NCI-H187 (cell line): ENCODE results near the gene TWIST1.

Source experiments
- DNase-seq, 2 experiments: peaks; one replicate each; lab custom pipeline; 2025; lab: John Stamatoyannopoulos, UW

Gene TWIST1

GRCh38 chr7:19095353-19095860 lies 22.0 kb downstream of the TWIST1 start:
- DNase-seq: no peak

- no peak for DNase-seq
Observed at GRCh38 chr7:19094598-19095352, 22.7 kb downstream of the TWIST1 start.

GRCh38 chr7:19094138-19094537 lies 23.3 kb downstream of the TWIST1 start:
- no peak for DNase-seq

- DNase-seq: no peak
Observed at GRCh38 chr7:19091550-19092200, 25.8 kb downstream of the TWIST1 start.

DNA sequence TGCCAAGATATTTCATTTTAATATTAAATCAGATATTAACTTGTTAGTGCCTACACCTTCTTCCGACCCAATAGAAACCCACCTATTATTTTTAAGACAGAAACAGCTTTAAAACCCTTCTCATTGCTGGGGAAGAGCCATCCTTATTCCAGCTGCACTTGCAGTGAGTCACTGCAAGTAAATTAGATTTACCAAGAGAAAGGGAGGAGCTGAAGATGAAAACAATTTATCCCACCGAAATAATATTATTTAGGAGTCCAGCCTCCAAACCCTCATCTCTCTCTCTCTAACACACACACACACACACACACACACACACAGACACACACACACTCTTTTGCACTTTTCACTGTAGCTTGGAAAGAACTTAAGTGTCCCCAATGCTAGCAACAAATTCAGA lies 26.9 kb downstream of the TWIST1 start:
- no peak for DNase-seq

DNA sequence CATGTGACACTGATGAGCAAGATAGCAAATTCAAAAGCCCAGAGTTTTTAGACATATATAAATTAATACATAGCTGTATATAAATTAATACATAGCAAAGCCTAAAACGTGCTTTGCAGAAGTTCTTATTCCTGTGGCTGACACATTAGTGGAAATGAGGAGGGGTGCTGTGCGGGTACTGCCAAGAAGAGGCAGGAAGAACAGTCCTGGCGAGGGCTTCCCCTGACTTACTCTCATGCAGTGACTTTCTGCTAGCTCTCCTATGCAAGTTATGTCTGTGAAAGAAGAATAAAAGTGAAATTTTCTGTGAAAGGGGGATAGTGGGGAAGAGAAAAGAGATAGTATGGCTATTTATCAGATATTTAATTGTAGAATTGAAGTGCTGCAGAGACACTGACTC lies 27.6 kb downstream of the TWIST1 start:
- DNase-seq: no peak

DNA sequence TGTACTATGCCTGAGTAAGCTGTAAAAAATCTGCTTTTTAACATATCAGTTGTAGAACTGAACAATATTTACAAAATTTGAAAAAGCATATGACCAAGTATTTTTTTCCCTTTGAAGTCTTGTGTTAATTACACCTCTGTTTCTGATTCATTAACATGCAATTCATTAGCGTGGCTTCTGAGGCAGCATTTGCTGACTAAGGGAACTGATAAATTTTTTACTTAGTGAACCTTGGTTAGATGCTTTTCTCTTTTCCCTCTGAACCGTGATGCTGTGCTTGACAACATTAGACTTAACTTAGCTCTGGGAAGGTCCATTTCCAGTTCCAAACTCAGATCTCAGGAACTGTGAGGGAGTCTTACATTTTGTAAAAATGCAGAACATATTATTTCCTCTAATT lies 28.1 kb downstream of the TWIST1 start:
- DNase-seq: no peak

- no peak for DNase-seq
Observed at GRCh38 chr7:19080093-19080492, 37.3 kb downstream of the TWIST1 start.

DNA sequence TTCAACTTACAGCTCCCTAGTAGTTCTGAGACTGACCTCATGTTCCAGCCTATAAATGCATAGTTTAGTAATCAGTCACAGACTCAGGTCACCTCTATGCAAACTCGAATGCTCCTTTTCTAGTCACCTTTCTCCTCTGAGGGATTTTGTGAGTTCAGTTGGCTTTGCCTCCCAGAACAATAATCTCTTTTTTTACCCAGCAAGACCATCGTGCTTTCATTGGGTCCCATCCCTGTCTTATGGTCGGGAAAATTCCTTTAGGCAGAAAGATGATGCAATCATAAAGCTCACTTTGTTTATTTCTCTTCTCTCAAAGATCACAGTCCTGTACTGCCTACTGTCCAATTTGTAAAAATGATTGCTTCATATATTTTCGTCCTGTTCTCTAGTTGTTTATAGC lies 38.4 kb downstream of the TWIST1 start:
- no peak for DNase-seq

DNA sequence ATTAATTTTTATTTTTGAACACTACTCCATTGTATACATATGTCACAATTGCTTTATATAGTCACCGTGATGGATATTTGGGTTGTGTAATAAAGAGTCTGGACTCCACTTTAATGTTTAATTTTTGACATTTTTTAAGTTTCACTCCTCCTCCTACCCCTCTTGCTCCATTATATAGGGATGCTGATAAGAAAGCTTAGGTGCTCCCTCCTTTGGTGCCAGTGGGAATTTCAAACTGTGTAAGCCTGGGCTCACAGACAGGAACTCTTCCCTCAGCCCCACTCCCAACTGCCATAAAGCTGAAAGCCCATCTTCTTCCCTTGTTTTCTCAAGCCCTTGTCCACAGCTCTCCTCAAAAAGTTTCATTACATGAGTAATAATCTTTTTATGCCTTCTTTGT lies 47.6 kb downstream of the TWIST1 start:
- DNase-seq: no peak

DNA sequence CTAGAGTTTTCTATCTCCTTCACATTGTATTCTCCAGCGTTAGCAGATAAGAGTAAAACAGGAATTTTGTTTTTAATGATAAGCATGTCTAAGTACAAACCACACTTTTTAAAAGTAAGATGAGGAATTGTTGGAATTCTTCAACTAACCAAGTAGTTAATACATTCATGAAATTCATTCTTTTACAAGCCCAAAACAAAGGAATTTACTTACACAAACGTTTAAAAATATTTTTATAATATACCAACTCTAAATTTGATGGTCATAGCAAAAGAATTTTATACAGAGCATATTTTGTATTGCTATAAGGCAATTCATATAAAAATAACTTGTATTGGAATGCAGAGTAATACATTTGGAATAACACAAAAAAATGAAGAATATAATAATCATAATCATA lies 51.3 kb downstream of the TWIST1 start:
- no peak for DNase-seq
